ES-I3 (cell line): ENCODE measurements around the gene FIGN.

Source experiments
- H3K36me3 ChIP-seq: 2 replicates; pipeline ENCODE4 v1.6.1; 2013; ENCODE audit warnings: mild to moderate bottlenecking, low read length, control low read depth, moderate library complexity; ENCODE audit not compliant: insufficient read depth
- H3K4me1 ChIP-seq: 2 replicates; pipeline ENCODE4 v1.6.1; 2013; ENCODE audit warnings: mild to moderate bottlenecking, control low read depth, low read length; ENCODE audit not compliant: insufficient read depth
- H3K9ac ChIP-seq: 2 replicates; pipeline ENCODE4 v1.6.1; 2013; ENCODE audit warnings: low read depth, mild to moderate bottlenecking, low read length, moderate library complexity
- H3K9me3 ChIP-seq: 2 replicates; pipeline ENCODE4 v1.6.1; 2013; ENCODE audit warnings: mild to moderate bottlenecking, low read length, moderate library complexity; ENCODE audit not compliant: control insufficient read depth, insufficient read depth

FIGN gene

GRCh38 chr2:163617517-163617916 is 118.3 kb downstream of the FIGN start:
- H3K9ac ChIP-seq: no peak overlapping the region
- no peaks in the 10 kb centered on the region for H3K9me3 ChIP-seq
- H3K36me3 ChIP-seq: no peaks in the 10 kb centered on the region
- H3K4me1 ChIP-seq: peaks cover 10% of the 10 kb centered on the region; the same call in 1 of the 2 replicates

GRCh38 chr2:163613266-163613731 is 122.5 kb downstream of the FIGN start:
- H3K9ac ChIP-seq: no peak overlapping the region

DNA sequence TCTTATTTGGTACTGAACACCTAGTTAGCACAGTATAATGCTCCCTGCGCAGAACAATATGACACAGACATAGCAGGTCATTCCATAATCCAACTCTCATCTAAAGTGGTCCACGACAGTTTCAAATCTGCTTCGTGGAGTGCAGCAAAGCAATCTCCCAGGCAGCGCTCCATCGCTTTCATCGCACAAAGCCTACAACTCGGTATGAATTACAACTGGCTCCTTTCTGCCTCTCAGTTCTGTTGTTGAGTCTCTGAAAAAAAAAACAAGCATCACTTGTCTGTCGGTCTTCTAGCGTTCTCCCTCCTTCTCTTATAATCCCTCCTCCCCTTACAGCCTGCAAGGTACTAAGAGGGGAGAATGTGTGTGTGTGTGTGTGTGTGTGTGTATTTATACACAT is 123.5 kb downstream of the FIGN start:
- Histone ChIP-seq H3K4me1 (peaks cover 5% of the 10 kb centered on the region; the same call in 1 of the 2 replicates), H3K36me3 (0 out of 2 replicates have a peak, but pooled peaks cover 6% of the 10 kb centered on the region), H3K9ac (no peak overlapping the region), H3K9me3 (no peaks in the 10 kb centered on the region)

More at GRCh38 chr2:163613266-163613731, 122.5 kb downstream of the FIGN start:
- H3K36me3 ChIP-seq: 0 out of 2 replicates have a peak, but pooled peaks cover 6% of the 10 kb centered on the region
- peaks cover 5% of the 10 kb centered on the region; the same call in 1 of the 2 replicates for H3K4me1 ChIP-seq
- H3K9me3 ChIP-seq: no peaks in the 10 kb centered on the region

GRCh38 chr2:163611557-163611906 is 124.3 kb downstream of the FIGN start:
- Histone ChIP-seq H3K4me1 (peaks cover 6% of the 10 kb centered on the region; the same call in 1 of the 2 replicates), H3K9ac (no peak overlapping the region), H3K9me3 (no peaks in the 10 kb centered on the region), H3K36me3 (0 out of 2 replicates have a peak, but pooled peaks cover 6% of the 10 kb centered on the region)

DNA sequence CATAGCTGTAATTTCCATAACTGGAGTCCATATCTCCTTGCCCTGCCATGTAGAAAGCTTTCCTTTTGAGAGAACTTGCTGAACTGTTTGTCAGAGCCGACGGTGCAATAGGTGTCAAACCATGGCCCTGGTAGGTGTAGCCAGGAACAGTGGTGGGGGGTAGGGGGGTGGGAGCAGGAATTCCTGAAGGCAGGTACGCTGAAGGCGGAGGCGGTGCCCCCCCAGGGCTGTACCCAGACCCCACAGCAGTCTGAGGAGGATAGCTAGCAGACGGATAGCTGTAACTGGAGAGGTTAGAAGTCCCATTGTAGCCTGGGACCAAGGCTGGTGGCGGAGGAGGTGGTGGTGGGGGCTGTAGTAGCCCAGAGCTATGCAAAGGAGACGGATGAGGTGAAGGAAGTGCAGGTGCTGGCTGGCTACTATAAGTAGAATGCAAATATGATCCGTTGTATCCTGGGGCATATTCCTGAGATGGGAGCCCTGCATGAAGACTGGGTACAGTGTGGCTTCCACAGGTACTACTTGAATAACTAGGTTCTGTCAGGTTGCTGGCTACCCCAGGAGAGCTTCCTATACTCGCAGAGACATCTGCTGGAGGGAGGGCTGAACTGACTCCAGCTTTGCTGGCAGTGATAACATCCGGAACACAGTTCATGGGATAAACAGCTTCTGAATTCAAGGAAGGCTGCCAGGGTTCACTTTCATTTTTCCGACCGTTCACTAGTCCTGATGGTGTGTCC is 124.8 kb downstream of the FIGN start:
- H3K9me3 ChIP-seq: no peaks in the 10 kb centered on the region
- H3K4me1 ChIP-seq: peaks cover 11% of the 10 kb centered on the region; the same call in 1 of the 2 replicates
- H3K9ac ChIP-seq: no peak overlapping the region
- 0 out of 2 replicates have a peak, but pooled peaks cover 6% of the 10 kb centered on the region for H3K36me3 ChIP-seq

DNA sequence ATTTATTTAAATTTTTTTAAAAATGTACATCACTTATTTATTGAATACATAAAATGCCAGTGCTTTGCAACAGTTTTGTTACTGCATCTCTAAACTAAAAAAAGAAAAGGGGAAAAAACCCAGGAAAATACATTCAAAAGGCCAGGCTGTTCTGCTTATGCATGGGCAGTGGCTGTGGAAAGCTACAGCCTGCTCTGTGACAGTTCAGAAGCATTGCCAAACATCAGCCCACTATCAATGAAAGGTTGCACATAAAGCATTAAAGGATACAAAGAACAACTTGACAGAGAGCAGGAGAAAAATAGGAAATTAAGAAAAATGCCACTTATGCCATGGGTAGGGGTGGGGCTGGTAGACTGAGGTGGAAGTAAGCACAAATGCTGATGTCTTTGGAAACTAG is 128.2 kb downstream of the FIGN start:
- Histone ChIP-seq H3K9me3 (no peaks in the 10 kb centered on the region), H3K4me1 (peaks cover 17% of the 10 kb centered on the region; the same call in 1 of the 2 replicates), H3K9ac (no peak overlapping the region), H3K36me3 (0 out of 2 replicates have a peak, but pooled peaks cover 6% of the 10 kb centered on the region)

DNA sequence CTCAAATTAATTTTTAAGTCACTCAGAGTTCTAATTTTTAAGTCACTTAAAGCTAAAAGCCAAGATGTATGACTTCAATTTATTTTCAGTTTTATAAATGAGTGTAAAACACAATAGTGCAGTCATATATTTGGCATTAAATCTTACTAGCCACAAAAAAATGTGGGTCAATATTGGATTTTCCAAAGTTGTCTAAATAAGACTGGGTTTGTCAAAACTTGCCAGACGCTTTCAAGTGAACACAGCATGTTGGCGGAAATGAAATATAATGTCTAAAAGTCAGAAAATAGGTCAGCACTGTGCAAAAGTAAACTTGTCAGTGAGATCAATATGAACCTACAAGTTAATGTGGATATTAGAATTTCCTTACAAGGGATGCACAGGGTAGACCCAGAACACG is 128.9 kb downstream of the FIGN start:
- peaks cover 22% of the 10 kb centered on the region; the same call in 1 of the 2 replicates for H3K4me1 ChIP-seq
- H3K36me3 ChIP-seq: 0 out of 2 replicates have a peak, but pooled peaks cover 6% of the 10 kb centered on the region
- H3K9me3 ChIP-seq: no peaks in the 10 kb centered on the region
- H3K9ac ChIP-seq: no peak overlapping the region

GRCh38 chr2:163605779-163606178 is 130.0 kb downstream of the FIGN start:
- H3K9ac ChIP-seq: no peak overlapping the region
- 0 out of 2 replicates have a peak, but pooled peaks cover 4% of the 10 kb centered on the region for H3K36me3 ChIP-seq
- H3K4me1 ChIP-seq: peaks cover 28% of the 10 kb centered on the region; the same call in 1 of the 2 replicates
- no peaks in the 10 kb centered on the region for H3K9me3 ChIP-seq

- Histone ChIP-seq H3K9ac (no peak overlapping the region), H3K4me1 (peaks cover 33% of the 10 kb centered on the region; the same call in 1 of the 2 replicates), H3K9me3 (no peaks in the 10 kb centered on the region), H3K36me3 (no peaks in the 10 kb centered on the region)
These were observed 130.8 kb downstream of the FIGN start for GRCh38 chr2:163604941-163605555.

DNA sequence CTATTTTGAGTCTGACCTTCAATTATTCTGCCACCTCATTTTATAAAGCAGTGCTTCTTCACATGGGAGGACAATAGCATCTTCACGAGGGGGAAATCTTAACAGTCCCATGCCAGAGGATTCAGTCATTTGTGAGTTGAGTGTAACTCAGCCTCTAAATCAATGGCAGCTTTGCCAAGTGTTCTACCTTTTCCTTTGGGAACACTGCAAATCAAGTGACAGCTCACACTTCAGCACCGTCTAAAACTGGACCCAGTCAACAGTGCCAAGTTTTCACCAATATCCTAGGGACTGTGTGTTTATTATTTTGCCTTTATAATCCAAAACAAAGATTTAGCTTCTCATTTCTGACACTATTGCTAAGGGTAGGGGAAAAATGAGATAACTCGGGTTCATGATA is 133.6 kb downstream of the FIGN start:
- H3K9ac ChIP-seq: no peak overlapping the region
- H3K36me3 ChIP-seq: no peaks in the 10 kb centered on the region
- peaks cover 48% of the 10 kb centered on the region for H3K4me1 ChIP-seq
- no peaks in the 10 kb centered on the region for H3K9me3 ChIP-seq

DNA sequence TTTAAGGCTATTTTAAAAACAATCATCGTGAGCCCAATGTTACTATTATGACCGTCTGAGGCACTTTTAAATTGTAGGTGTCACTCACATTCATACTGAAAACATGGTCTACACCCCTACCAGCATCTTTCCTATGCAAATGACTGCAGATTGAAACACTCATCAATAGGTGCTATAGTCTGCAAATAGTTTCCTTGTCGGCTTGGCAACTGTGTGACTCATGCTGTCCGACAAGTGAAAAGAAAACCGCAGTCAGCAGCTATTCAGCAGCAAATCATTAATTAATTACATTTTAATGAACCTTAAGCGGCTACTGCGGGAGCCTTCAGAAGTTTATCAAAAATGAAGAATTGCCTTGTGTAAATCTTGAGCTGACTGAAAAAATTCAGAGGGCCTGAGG is 134.4 kb downstream of the FIGN start:
- H3K9ac ChIP-seq: no peak overlapping the region
- H3K4me1 ChIP-seq: peaks cover 47% of the 10 kb centered on the region
- no peaks in the 10 kb centered on the region for H3K9me3 ChIP-seq
- no peaks in the 10 kb centered on the region for H3K36me3 ChIP-seq

DNA sequence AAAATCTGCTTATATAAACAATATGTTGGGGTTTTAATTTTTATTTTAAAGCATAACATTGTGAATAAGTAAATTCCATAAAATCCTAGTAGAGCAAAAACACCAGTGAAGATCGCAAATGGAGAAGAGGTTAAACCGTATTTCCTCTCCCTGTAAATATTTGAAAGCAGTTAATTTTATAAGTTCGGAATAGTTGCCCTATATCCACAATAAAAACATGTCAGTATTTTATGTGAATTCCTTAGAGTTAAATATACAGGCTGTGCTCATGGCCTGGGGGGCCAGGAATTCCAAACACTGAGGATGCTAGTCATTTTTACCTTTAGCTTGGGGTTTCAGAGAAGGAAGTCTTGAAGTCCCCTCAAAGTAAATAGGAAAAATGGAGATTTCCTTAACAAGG is 135.0 kb downstream of the FIGN start:
- Histone ChIP-seq H3K4me1 (peaks cover 44% of the 10 kb centered on the region), H3K9ac (no peak overlapping the region), H3K36me3 (no peaks in the 10 kb centered on the region), H3K9me3 (no peaks in the 10 kb centered on the region)

- H3K36me3 ChIP-seq: no peaks in the 10 kb centered on the region
- H3K9me3 ChIP-seq: no peaks in the 10 kb centered on the region
- peaks cover 36% of the 10 kb centered on the region for H3K4me1 ChIP-seq
- no peak overlapping the region for H3K9ac ChIP-seq
These were observed 140.8 kb downstream of the FIGN start for GRCh38 chr2:163595028-163595427.

DNA sequence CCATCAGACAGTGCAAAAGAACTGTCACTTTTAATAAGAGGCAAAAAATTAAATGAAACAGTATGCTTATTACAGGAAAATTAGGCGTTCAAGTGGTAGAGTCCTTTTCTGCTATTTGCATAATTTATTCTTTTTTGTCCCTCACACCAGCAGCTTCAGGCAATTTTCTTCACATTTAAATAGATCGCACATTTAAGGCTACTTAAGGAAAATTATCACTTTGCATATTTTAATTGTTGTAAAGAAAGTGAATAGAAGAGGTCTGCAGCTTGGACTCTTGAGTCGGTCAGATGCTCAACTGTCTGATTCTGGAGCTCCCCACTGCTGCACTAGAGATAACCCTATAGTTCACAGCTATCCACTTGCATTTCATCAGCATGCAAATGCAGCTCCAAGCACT is 141.3 kb downstream of the FIGN start:
- H3K4me1 ChIP-seq: peaks cover 32% of the 10 kb centered on the region
- no peaks in the 10 kb centered on the region for H3K9me3 ChIP-seq
- no peaks in the 10 kb centered on the region for H3K36me3 ChIP-seq
- no peak overlapping the region for H3K9ac ChIP-seq

GRCh38 chr2:163593982-163594381 is 141.8 kb downstream of the FIGN start:
- peaks cover 27% of the 10 kb centered on the region for H3K4me1 ChIP-seq
- no peaks in the 10 kb centered on the region for H3K9me3 ChIP-seq
- no peaks in the 10 kb centered on the region for H3K36me3 ChIP-seq
- no peak overlapping the region for H3K9ac ChIP-seq
